Measurements from ENCODE around the gene PPP1R9A. TPM values are rescaled to one million over a fixed set of nuclear protein-coding genes. Genes with fewer than 3 reads are reported as not detected.

PPP1R9A gene
- total RNA-seq, 1 experiment from 2014 or later, result 6.3 TPM

- ChIA-PET POLR2A (interaction anchor here (1.3 kb wide), 1 partner anchor 233 kb away, joined by 3 read pairs; the partner anchor contains the start of gene PON2), CTCF (interaction anchor here (0.7 to 4.8 kb wide), 10 partner anchors 16 to 754 kb away, joined by 3 to 81 read pairs (median 4); no protein-coding TSS in a partner anchor)
- BruUV-seq (replicated peaks), result no TSS peak
- DNase-seq (ENCODE audit: unreplicated experiment), result no peak
- H3K4me1 Mint-ChIP-seq (ENCODE audit: insufficient read depth, unreplicated experiment), result peaks cover 8% of the 10 kb centered on the region
- no peak overlapping the region for H3K27ac Mint-ChIP-seq (ENCODE audit: low read depth, unreplicated experiment)
- H3K27me3 Mint-ChIP-seq (ENCODE audit: insufficient read depth, unreplicated experiment), result peaks cover 21% of the 10 kb centered on the region
- H3K9me3 Mint-ChIP-seq (ENCODE audit: unreplicated experiment), result no peaks in the 10 kb centered on the region
- TF ChIP-seq CTCF (IDR thresholded peaks at IDR 0.05; ENCODE audit: unreplicated experiment), result no peak
- no peak overlapping the region for H3K4me3 Mint-ChIP-seq (ENCODE audit: unreplicated experiment)
- intact Hi-C loops (cut with micrococcal nuclease), result loop anchor here (5.0 kb wide), 1 partner anchor 544 kb away; the partner anchor contains the start of gene SGCE
- no peaks in the 10 kb centered on the region for H3K36me3 Mint-ChIP-seq (ENCODE audit: insufficient read depth, unreplicated experiment)
Observed at GRCh38 chr7:95201727-95202126, 294.3 kb downstream of the PPP1R9A start.

DNA sequence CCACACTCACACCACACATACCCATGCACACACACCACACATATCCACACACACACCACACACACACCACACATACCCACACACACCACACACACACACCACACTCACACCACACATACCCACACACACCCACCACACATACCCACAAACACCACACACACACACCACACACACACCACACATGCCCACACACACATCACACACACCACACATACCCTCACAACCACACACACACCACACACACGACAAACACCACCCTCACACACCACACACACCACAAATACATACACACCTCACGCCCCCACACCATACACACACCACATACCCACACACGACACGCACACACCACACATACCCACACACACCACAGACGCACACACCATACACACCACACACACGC is 297.2 kb downstream of the PPP1R9A start:
- Mint-ChIP-seq H3K4me3 (ENCODE audit: unreplicated experiment) (no peak overlapping the region), H3K9me3 (ENCODE audit: unreplicated experiment) (no peaks in the 10 kb centered on the region), H3K4me1 (ENCODE audit: insufficient read depth, unreplicated experiment) (peaks cover 8% of the 10 kb centered on the region), H3K27me3 (ENCODE audit: insufficient read depth, unreplicated experiment) (peaks cover 19% of the 10 kb centered on the region), H3K36me3 (ENCODE audit: insufficient read depth, unreplicated experiment) (no peaks in the 10 kb centered on the region), H3K27ac (ENCODE audit: low read depth, unreplicated experiment) (no peak overlapping the region)
- DNase-seq (ENCODE audit: unreplicated experiment), result no peak
- no peak for TF ChIP-seq CTCF (IDR thresholded peaks at IDR 0.05; ENCODE audit: unreplicated experiment)
- BruUV-seq (replicated peaks), result no TSS peak
- intact Hi-C loops (cut with micrococcal nuclease), result loop anchor here (5.0 kb wide), 1 partner anchor 547 kb away; the partner anchor contains the start of gene SGCE
- ChIA-PET POLR2A (no interaction called here), CTCF (no interaction called here)

GRCh38 chr7:95205665-95206225 is 298.4 kb downstream of the PPP1R9A start:
- peak; percentile 39 for DNase-seq (ENCODE audit: unreplicated experiment)
- H3K27ac Mint-ChIP-seq (ENCODE audit: low read depth, unreplicated experiment), result no peak overlapping the region
- H3K9me3 Mint-ChIP-seq (ENCODE audit: unreplicated experiment), result no peaks in the 10 kb centered on the region
- H3K4me1 Mint-ChIP-seq (ENCODE audit: insufficient read depth, unreplicated experiment), result peaks cover 8% of the 10 kb centered on the region
- CTCF ChIA-PET, result interaction anchor here (0.6 to 1.0 kb wide), 4 partner anchors 38 to 530 kb away, joined by 3 read pairs; no protein-coding TSS in a partner anchor
- TF ChIP-seq CTCF (IDR thresholded peaks at IDR 0.05; ENCODE audit: unreplicated experiment), result no peak
- no TSS peak for BruUV-seq (replicated peaks)
- intact Hi-C loops (cut with micrococcal nuclease), result no loop called here
- POLR2A ChIA-PET, result interaction anchor here (1.3 kb wide), 1 partner anchor 750 kb away, joined by 3 read pairs; no protein-coding TSS in a partner anchor
- H3K4me3 Mint-ChIP-seq (ENCODE audit: unreplicated experiment), result no peak overlapping the region
- no peaks in the 10 kb centered on the region for H3K36me3 Mint-ChIP-seq (ENCODE audit: insufficient read depth, unreplicated experiment)
- H3K27me3 Mint-ChIP-seq (ENCODE audit: insufficient read depth, unreplicated experiment), result peaks cover 12% of the 10 kb centered on the region

- intact Hi-C loops (cut with micrococcal nuclease), result no loop called here
- H3K27ac Mint-ChIP-seq (ENCODE audit: low read depth, unreplicated experiment), result no peak overlapping the region
- peaks cover 14% of the 10 kb centered on the region for H3K4me1 Mint-ChIP-seq (ENCODE audit: insufficient read depth, unreplicated experiment)
- ChIA-PET CTCF (no interaction called here), POLR2A (no interaction called here)
- H3K27me3 Mint-ChIP-seq (ENCODE audit: insufficient read depth, unreplicated experiment), result peaks cover 11% of the 10 kb centered on the region
- no peak for DNase-seq (ENCODE audit: unreplicated experiment)
- no peaks in the 10 kb centered on the region for H3K9me3 Mint-ChIP-seq (ENCODE audit: unreplicated experiment)
- no peak for TF ChIP-seq CTCF (IDR thresholded peaks at IDR 0.05; ENCODE audit: unreplicated experiment)
- H3K4me3 Mint-ChIP-seq (ENCODE audit: unreplicated experiment), result no peak overlapping the region
- no peaks in the 10 kb centered on the region for H3K36me3 Mint-ChIP-seq (ENCODE audit: insufficient read depth, unreplicated experiment)
- BruUV-seq (replicated peaks), result no TSS peak
Observed at GRCh38 chr7:95209276-95209675, 301.9 kb downstream of the PPP1R9A start.
